Peyer's patch (tissue), 4 donors: ENCODE results near the gene GPR132.

ENCODE experiments used
- CTCF ChIP-seq, 6 experiments: fragments of 450-650 bp in 4 of 6; fragments of 200-600 bp in 2 of 6; sonication (generic) in 1 of 6; IDR thresholded peaks; one replicate each; pipeline ENCODE4 v1.5.1; 2017 to 2019; ENCODE audit warnings: antibody characterized with exemption in 6 of 6, mild to moderate bottlenecking in 3 of 6, moderate library complexity in 1 of 6
- POLR2A ChIP-seq, 2 donors: fragments of 450-650 bp; IDR thresholded peaks; one replicate each; pipeline ENCODE4 v1.5.1; 2017; ENCODE audit warnings: antibody characterized with exemption in 2 of 2, mild to moderate bottlenecking in 2 of 2, moderate library complexity in 2 of 2

DNA sequence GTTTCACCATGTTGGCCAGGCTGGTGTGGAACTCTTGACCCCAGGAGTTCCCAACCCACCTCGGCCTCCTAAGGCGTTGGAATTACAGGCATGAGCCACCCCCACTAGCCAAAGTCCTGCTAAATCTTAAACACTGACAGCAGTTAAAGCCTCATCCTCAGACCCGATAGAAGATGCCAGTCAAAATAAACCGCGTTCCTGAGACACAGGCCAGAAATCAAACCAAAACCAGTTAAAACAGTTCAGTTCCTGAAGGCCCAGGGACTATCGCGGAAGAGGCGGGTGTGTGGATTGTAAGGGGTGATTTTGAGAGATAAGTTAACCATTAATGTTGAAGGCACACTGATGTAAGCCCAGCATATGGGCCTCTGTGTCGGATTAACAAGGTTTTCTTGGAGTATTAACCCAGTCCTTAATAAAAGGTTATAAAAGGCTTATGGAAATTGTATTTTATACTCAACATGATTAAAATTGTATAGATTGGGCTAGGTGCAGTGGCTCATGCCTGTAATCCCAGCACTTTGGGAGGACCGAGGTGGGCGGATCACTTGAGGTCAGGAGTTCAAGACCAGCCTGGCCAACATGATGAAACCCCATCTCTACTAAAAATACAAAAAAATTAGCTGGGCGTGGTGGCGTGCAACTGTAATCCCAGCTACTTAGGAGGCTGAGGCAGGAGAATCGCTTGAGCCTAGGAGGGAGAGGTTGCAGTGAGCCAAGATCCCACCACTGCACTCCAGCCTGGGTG is 25.6 kb downstream of the GPR132 start:
- TF ChIP-seq POLR2A (IDR thresholded peaks at IDR 0.05) (no peak), CTCF (IDR thresholded peaks at IDR 0.05) (no peak)
